Measurements from ENCODE around the gene TPI1.

The TPI1 gene

DNA sequence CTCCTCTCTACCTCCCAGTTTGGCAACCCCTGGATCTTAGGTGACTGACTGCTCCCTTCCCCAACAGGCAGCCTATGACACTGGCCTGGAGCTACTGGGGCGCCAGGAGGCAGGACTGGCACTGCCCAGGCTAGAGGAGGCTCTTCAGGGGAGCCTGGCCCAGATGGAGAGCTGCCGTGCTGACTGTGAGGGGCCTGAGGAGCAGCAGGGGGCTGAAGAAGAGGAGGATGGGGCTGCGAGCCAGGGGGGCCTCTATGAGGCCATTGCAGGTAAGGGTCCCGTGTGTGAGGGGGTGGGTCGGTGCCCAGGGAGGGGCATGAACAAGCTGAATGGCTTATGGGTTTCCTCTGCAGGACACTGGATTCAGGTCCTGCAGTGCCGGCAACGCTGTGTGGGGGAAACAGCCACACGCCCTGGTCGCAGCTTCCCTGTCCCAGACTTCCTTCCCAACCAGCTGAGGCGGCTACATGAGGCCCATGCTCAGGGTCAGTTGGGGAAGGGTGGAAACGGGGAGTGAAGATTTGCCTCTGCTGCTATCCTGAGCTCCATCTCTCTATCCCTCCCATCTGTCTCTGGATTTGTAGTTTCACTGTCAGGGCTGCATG lies 36.9 kb upstream of the TPI1 start:
- Histone ChIP-seq H3K9ac (ENCODE audit: low read length) (no peak overlapping the region), H3K36me3 (ENCODE audit: control insufficient read depth, low read depth, low read length) (peaks cover 34% of the 10 kb centered on the region), H3K27ac (ENCODE audit: low read length) (no peak overlapping the region), H3K9me3 (ENCODE audit: control insufficient read depth, low read depth, low read length) (no peaks in the 10 kb centered on the region), H3K27me3 (ENCODE audit: control insufficient read depth, insufficient read depth, low read length) (peaks cover 1% of the 10 kb centered on the region), H3K4me1 (ENCODE audit: control insufficient read depth, low read depth, low read length) (peaks cover 5% of the 10 kb centered on the region), H3K4me3 (ENCODE audit: low read length) (no peak overlapping the region)

DNA sequence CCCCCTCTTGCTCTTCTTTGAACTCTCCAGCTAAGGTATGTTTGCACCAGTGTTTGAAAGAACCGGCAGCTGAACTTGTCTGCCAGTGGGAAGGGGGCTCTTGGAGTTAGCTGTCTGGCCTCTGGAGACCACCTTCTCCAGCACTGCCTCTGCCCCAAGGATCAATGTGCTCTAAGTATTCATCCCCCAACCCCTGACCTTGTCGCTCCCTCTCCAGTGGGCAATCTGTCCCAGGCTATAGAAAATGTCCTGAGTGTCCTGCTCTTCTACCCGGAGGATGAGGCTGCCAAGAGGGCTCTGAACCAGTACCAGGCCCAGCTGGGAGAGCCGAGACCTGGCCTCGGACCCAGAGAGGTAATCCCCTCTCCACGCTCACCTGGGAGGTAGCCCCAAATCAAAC lies 36.3 kb upstream of the TPI1 start:
- no peak overlapping the region for H3K27ac ChIP-seq (ENCODE audit: low read length)
- no peak overlapping the region for H3K9ac ChIP-seq (ENCODE audit: low read length)
- no peak overlapping the region for H3K4me3 ChIP-seq (ENCODE audit: low read length)
- H3K4me1 ChIP-seq (ENCODE audit: control insufficient read depth, low read depth, low read length) = peaks cover 5% of the 10 kb centered on the region
- H3K27me3 ChIP-seq (ENCODE audit: control insufficient read depth, insufficient read depth, low read length) = no peaks in the 10 kb centered on the region
- H3K36me3 ChIP-seq (ENCODE audit: control insufficient read depth, low read depth, low read length) = peaks cover 34% of the 10 kb centered on the region
- H3K9me3 ChIP-seq (ENCODE audit: control insufficient read depth, low read depth, low read length) = no peaks in the 10 kb centered on the region

DNA sequence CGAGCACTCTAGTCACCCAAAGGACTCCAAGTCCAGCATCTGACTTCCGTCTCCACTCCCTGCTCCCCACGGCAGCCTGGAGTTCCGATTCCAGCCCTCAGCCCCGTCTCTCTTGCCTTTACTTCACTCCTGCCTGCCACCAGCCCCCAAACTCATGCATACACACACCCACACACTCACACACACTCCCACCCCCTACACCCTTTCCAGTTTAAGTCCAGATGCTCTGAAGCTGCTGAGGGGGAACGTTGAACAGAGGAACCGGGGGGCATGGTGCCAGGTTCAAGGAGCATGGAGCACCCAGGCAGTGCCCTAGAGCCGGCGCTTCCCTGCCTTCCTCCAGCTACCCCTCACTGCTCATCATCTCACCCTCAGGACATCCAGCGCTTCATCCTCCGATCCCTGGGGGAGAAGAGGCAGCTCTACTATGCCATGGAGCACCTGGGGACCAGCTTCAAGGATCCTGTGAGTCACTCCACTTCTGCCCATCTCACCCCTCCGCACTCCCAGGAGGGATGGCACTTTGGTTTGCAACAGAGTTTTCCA lies 35.8 kb upstream of the TPI1 start:
- Histone ChIP-seq H3K4me3 (ENCODE audit: low read length) (no peak overlapping the region), H3K36me3 (ENCODE audit: control insufficient read depth, low read depth, low read length) (peaks cover 34% of the 10 kb centered on the region), H3K4me1 (ENCODE audit: control insufficient read depth, low read depth, low read length) (peaks cover 5% of the 10 kb centered on the region), H3K9me3 (ENCODE audit: control insufficient read depth, low read depth, low read length) (no peaks in the 10 kb centered on the region), H3K27me3 (ENCODE audit: control insufficient read depth, insufficient read depth, low read length) (no peaks in the 10 kb centered on the region), H3K9ac (ENCODE audit: low read length) (no peak overlapping the region), H3K27ac (ENCODE audit: low read length) (no peak overlapping the region)

DNA sequence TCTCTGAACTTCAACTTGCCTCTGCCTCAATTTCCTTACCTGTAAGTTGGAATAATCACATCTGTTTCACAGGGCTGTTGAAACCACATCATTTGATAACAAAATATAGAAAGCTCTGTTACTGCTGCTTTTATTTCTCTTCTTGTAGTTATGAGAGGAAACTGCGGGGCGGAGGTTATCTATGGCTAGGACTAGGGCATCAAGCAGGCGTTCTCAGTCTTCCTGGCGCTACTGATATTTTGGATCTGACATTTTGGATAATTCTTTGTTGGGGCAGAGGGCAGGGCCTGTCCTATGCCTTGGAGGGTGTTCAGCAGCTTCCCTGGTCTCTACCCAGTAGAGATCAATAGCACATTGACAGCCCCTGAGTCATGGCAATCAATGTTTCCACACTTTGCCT lies 35.2 kb upstream of the TPI1 start:
- H3K4me3 ChIP-seq (ENCODE audit: low read length) = no peak overlapping the region
- no peak overlapping the region for H3K27ac ChIP-seq (ENCODE audit: low read length)
- H3K4me1 ChIP-seq (ENCODE audit: control insufficient read depth, low read depth, low read length) = peaks cover 2% of the 10 kb centered on the region
- H3K27me3 ChIP-seq (ENCODE audit: control insufficient read depth, insufficient read depth, low read length) = no peaks in the 10 kb centered on the region
- H3K36me3 ChIP-seq (ENCODE audit: control insufficient read depth, low read depth, low read length) = peaks cover 37% of the 10 kb centered on the region
- no peak overlapping the region for H3K9ac ChIP-seq (ENCODE audit: low read length)
- H3K9me3 ChIP-seq (ENCODE audit: control insufficient read depth, low read depth, low read length) = no peaks in the 10 kb centered on the region

DNA sequence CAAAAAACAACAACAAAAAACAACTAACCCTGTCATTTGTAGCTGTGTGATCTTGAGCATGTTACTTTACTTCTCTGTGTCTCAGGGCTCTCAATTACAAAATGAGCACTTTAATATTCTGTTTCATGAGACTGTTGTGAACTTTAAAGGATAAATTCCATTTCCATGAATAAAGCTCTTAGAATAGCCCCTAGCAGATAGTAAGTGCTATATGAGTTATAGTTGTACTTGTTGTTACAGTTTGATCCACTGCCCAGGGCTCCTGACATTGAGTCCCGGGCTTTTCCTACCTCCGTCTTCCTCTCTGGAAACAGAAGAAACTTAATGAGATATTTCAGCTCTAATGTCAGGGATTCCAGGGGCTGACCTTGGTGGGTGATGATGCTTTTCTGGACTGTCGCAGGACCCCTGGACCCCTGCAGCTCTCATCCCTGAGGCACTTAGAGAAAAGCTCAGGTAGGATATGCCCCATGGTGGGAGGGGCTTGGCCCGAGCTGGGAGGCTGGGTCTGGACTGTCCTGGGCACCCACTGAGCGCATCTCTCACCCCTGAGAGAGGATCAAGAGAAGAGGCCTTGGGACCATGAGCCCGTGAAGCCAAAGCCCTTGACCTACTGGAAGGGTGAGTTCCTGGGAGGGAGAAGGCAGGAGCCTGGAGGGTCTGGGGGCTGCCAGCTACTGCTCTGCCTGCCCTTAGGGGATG lies 34.0 kb upstream of the TPI1 start:
- Histone ChIP-seq H3K9me3 (ENCODE audit: control insufficient read depth, low read depth, low read length) (no peaks in the 10 kb centered on the region), H3K4me3 (ENCODE audit: low read length) (no peak overlapping the region), H3K36me3 (ENCODE audit: control insufficient read depth, low read depth, low read length) (peaks cover 49% of the 10 kb centered on the region), H3K4me1 (ENCODE audit: control insufficient read depth, low read depth, low read length) (no peaks in the 10 kb centered on the region), H3K27ac (ENCODE audit: low read length) (no peak overlapping the region), H3K9ac (ENCODE audit: low read length) (no peak overlapping the region), H3K27me3 (ENCODE audit: control insufficient read depth, insufficient read depth, low read length) (no peaks in the 10 kb centered on the region)

DNA sequence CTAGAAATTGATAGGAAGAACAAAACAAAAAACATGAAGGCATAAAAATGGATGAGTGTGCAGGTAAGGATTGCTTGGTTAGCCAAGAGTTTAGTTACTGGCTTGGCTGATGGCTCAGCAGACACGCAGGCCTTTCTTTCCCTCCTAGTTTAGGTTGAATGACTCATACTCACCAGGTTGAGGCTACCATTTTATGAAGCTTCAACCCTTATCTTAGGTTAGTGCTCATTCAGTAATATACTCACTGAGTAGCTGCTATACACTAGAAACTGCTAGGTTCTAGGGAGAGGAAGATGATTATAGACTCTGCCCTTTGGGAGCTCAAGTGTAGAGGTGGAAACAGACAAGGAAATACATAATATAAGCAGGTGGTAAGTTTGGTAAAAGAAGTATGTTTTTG lies 33.1 kb upstream of the TPI1 start:
- H3K9me3 ChIP-seq (ENCODE audit: control insufficient read depth, low read depth, low read length) = no peaks in the 10 kb centered on the region
- no peaks in the 10 kb centered on the region for H3K27me3 ChIP-seq (ENCODE audit: control insufficient read depth, insufficient read depth, low read length)
- H3K4me1 ChIP-seq (ENCODE audit: control insufficient read depth, low read depth, low read length) = no peaks in the 10 kb centered on the region
- no peak overlapping the region for H3K9ac ChIP-seq (ENCODE audit: low read length)
- H3K27ac ChIP-seq (ENCODE audit: low read length) = no peak overlapping the region
- peaks cover 58% of the 10 kb centered on the region for H3K36me3 ChIP-seq (ENCODE audit: control insufficient read depth, low read depth, low read length)
- no peak overlapping the region for H3K4me3 ChIP-seq (ENCODE audit: low read length)

DNA sequence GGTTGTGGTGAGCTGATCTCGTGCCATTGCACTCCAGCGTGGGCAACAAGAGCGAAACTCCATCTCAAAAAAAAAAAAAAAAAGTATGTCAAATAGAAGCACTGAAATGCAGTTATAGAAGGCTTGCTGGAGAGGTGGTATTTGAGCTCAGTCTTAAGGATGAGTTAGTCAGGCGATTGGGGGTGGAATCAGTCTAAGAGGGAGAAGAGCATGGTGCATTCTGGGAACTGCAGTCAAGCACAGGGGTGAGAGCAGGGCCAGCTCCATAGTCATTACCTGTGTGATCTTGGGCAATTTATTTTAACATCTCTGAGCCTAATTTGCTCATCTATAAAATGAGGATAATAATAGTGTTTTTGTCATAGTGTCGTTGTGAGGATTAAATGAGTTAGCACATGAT lies 32.5 kb upstream of the TPI1 start:
- H3K4me3 ChIP-seq (ENCODE audit: low read length) = no peak overlapping the region
- H3K4me1 ChIP-seq (ENCODE audit: control insufficient read depth, low read depth, low read length) = no peaks in the 10 kb centered on the region
- peaks cover 64% of the 10 kb centered on the region for H3K36me3 ChIP-seq (ENCODE audit: control insufficient read depth, low read depth, low read length)
- H3K9me3 ChIP-seq (ENCODE audit: control insufficient read depth, low read depth, low read length) = no peaks in the 10 kb centered on the region
- H3K27ac ChIP-seq (ENCODE audit: low read length) = no peak overlapping the region
- H3K9ac ChIP-seq (ENCODE audit: low read length) = no peak overlapping the region
- H3K27me3 ChIP-seq (ENCODE audit: control insufficient read depth, insufficient read depth, low read length) = no peaks in the 10 kb centered on the region

DNA sequence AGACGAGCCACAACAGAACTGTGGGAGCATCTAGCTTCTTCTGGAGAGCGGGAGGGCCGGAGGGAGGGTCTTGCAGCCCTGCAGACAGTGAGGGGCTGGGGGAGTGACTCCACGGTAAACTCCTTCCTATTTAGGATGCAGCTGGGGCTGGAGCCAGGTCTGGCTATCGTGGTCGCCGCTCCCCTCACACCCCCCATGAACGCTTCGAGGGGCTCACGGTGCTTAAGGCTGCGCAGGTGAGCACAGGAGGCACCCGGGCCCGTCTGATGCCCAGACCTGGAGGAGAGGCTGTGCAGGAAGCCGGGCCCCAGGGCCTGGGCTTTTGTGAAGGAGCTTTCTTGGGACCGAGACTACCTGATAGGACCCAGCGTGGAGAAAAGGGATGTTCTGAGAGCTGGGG lies 30.5 kb upstream of the TPI1 start:
- no peaks in the 10 kb centered on the region for H3K9me3 ChIP-seq (ENCODE audit: control insufficient read depth, low read depth, low read length)
- peaks cover 60% of the 10 kb centered on the region for H3K36me3 ChIP-seq (ENCODE audit: control insufficient read depth, low read depth, low read length)
- H3K27me3 ChIP-seq (ENCODE audit: control insufficient read depth, insufficient read depth, low read length) = no peaks in the 10 kb centered on the region
- no peak overlapping the region for H3K27ac ChIP-seq (ENCODE audit: low read length)
- no peak overlapping the region for H3K9ac ChIP-seq (ENCODE audit: low read length)
- no peak overlapping the region for H3K4me3 ChIP-seq (ENCODE audit: low read length)
- no peaks in the 10 kb centered on the region for H3K4me1 ChIP-seq (ENCODE audit: control insufficient read depth, low read depth, low read length)

DNA sequence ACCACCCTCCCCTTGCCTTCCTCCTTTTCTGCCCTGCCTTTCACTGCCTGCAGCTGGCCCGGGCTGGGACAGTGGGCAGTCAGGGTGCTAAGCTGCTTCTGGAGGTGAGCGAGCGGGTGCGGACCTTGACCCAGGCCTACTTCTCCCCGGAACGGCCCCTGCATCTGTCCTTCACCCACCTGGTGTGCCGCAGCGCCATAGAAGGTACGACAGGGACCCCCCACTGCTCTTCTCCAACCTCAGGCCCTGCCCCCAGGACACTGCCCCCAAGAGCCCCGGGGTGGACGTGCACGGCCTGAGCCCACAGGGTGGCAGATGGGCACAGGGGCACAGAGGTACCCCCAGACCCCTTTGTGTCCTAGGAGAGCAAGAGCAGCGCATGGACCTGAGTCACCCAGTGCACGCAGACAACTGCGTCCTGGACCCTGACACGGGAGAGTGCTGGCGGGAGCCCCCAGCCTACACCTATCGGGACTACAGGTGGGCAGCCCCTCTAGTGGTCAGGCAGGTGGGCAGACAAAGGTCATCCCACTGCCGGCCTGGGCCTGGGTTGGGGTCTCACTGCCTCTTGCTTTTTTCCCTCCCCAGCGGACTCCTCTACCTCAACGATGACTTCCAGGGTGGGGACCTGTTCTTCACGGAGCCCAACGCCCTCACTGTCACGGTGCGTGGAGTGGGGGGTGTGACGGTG lies 29.8 kb upstream of the TPI1 start:
- no peak overlapping the region for H3K4me3 ChIP-seq (ENCODE audit: low read length)
- no peaks in the 10 kb centered on the region for H3K9me3 ChIP-seq (ENCODE audit: control insufficient read depth, low read depth, low read length)
- no peak overlapping the region for H3K9ac ChIP-seq (ENCODE audit: low read length)
- H3K27ac ChIP-seq (ENCODE audit: low read length) = no peak overlapping the region
- peaks cover 58% of the 10 kb centered on the region for H3K36me3 ChIP-seq (ENCODE audit: control insufficient read depth, low read depth, low read length)
- H3K27me3 ChIP-seq (ENCODE audit: control insufficient read depth, insufficient read depth, low read length) = no peaks in the 10 kb centered on the region
- H3K4me1 ChIP-seq (ENCODE audit: control insufficient read depth, low read depth, low read length) = no peaks in the 10 kb centered on the region

DNA sequence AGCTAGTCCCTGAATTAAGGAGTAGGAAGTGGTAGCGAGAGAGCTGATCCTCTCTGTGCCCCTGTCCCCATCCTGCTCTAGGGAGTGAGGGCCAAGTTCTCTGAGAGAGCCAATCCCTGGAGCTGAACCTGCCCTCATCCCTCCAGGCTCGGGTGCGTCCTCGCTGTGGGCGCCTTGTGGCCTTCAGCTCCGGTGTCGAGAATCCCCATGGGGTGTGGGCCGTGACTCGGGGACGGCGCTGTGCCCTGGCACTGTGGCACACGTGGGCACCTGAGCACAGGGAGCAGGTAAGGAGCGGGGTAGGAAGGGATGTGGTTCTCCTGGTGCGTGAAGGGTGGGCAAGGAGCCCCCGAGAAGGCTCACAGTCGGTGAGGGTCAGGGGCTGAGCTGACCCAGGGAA lies 28.5 kb upstream of the TPI1 start:
- no peaks in the 10 kb centered on the region for H3K9me3 ChIP-seq (ENCODE audit: control insufficient read depth, low read depth, low read length)
- H3K9ac ChIP-seq (ENCODE audit: low read length) = no peak overlapping the region
- peaks cover 49% of the 10 kb centered on the region for H3K36me3 ChIP-seq (ENCODE audit: control insufficient read depth, low read depth, low read length)
- H3K27ac ChIP-seq (ENCODE audit: low read length) = no peak overlapping the region
- no peaks in the 10 kb centered on the region for H3K4me1 ChIP-seq (ENCODE audit: control insufficient read depth, low read depth, low read length)
- H3K27me3 ChIP-seq (ENCODE audit: control insufficient read depth, insufficient read depth, low read length) = no peaks in the 10 kb centered on the region
- H3K4me3 ChIP-seq (ENCODE audit: low read length) = no peak overlapping the region

DNA sequence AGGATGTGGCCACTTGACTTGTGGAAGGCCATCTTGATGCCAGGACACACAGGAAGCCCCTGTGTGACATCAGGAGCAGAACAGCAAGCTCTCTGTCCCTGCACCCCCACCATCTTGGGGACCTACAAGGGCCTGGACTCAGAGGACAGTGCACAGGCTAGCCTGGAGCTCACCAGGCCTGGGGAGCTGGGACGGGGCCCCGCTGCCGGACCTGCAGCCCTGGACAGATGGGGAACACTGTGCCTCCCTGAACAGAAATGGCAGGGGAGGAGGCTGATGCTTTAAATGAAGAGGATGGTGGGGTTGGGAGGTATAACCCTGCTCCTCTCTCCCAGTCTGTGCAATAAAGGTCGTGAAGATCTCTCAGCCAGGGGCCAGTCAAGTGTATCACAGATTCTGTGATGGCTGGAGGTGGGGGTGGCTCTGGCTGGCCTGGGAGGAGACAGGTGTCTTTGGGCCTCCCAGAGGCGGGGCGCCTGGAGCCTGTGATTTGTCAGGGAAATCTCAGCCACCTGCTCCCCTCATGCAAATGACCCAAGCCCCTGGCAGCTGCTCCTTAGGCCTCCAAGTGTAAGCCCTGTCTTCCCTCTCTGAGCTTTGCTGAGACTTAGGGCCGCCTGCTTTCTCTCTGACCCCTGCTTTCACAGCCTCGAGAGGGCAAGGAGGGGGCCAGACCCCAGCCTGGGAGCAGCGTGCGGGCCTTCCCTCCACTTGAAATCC lies 27.7 kb upstream of the TPI1 start:
- Histone ChIP-seq H3K9me3 (ENCODE audit: control insufficient read depth, low read depth, low read length) (no peaks in the 10 kb centered on the region), H3K27me3 (ENCODE audit: control insufficient read depth, insufficient read depth, low read length) (no peaks in the 10 kb centered on the region), H3K9ac (ENCODE audit: low read length) (no peak overlapping the region), H3K27ac (ENCODE audit: low read length) (no peak overlapping the region), H3K36me3 (ENCODE audit: control insufficient read depth, low read depth, low read length) (peaks cover 48% of the 10 kb centered on the region), H3K4me3 (ENCODE audit: low read length) (no peak overlapping the region), H3K4me1 (ENCODE audit: control insufficient read depth, low read depth, low read length) (no peaks in the 10 kb centered on the region)

All from iPS-18a (cell line).